SH-SY5Y (cell line): Measurements from ENCODE around the gene ADARB2.

Experiments
- GATA2 ChIP-seq: IDR thresholded peaks from 2 replicates; pipeline ENCODE4 v1.6.1; 2011; ENCODE audit warnings: mild to moderate bottlenecking, low read depth, low read length
- GATA3 ChIP-seq: IDR thresholded peaks from 2 replicates; pipeline ENCODE4 v1.6.1; 2011; ENCODE audit warnings: low read depth, mild to moderate bottlenecking, low read length, moderate library complexity

ADARB2 gene

GRCh38 chr10:1189166-1190051 is 547.9 kb downstream of the ADARB2 start:
- TF ChIP-seq GATA2 = no peak
- TF ChIP-seq GATA3 = no peak

DNA sequence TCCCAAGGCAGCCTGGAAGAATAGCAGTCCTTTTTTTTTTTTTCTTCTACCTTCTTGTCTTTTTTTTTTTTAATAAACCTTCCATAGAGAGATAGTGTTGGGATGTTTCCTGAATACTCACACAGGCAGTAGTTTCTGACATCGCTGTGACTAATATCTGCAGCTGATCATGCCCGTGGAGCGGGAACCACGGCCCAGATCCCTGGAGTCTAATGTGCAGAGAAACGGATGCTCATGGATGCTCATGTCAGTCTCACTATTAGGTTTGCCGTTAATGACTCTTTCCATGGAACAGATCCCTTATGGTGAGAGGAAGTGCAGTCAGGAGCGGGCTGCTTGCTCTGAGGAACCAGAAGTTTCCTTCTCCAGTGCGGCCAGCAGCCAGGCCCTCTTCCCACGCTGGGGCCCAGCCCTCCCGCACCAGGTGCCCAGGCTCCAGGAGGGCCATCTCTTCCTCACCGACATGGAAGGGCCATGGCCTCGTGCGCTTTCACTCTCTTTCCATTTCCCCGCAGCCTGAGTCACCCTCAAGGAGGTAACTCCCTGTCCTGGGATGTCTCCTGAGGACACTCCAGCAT is 548.7 kb downstream of the ADARB2 start:
- TF ChIP-seq GATA2 = no peak
- no peak for TF ChIP-seq GATA3

GRCh38 chr10:1187855-1188557 is 549.3 kb downstream of the ADARB2 start:
- TF ChIP-seq GATA2 = no peak
- no peak for TF ChIP-seq GATA3

DNA sequence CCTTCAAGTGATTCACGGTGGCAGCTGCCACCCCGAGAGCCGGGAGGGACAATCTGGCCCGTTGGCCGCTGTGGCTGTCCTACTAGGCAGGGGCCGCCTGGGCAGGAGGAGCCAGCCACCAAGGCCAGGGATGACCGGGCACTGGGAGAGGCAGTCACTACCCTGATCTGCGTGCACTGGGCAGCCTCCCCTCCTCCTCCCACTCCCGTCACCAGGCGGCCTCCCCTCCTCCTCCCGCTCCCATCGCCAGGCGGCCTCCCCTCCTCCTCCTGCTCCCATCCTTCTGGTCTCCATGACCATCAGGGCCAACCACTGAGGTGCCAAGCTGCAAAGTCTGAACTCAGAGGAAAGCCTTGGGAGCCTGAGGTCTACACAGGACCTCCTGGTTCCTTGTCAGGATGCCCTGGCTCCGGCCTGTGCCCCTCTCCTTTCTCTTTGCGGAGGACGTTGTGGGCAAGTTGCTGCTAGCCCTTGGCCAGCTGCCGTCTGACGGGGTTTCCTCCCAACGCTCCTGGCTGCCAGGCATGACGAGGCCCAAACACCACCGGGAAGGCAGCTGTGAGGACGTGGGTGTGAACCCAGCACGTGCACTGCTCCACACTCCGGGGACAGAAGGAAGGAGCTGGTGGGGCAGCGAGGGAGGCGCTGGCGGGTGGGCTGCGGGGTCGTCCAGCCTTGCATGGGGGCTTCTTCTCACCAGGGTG is 550.0 kb downstream of the ADARB2 start:
- TF ChIP-seq GATA2 = no peak
- TF ChIP-seq GATA3 = no peak

DNA sequence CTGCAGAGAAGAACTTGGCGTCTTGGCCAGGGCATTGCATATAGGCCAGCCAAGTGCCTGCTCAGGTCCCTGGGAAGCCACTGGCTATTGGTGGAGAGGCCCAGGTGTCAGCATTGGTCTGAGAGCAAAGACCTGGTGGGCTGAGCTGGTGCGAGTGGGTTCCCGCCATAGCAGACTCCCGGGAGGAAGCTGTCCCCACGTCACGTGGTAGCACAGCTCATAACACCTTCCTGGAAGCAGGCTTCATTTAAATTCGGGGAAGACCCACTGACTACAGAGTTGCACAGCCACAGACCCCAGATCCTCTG is 550.7 kb downstream of the ADARB2 start:
- TF ChIP-seq GATA2 = no peak
- no peak for TF ChIP-seq GATA3

DNA sequence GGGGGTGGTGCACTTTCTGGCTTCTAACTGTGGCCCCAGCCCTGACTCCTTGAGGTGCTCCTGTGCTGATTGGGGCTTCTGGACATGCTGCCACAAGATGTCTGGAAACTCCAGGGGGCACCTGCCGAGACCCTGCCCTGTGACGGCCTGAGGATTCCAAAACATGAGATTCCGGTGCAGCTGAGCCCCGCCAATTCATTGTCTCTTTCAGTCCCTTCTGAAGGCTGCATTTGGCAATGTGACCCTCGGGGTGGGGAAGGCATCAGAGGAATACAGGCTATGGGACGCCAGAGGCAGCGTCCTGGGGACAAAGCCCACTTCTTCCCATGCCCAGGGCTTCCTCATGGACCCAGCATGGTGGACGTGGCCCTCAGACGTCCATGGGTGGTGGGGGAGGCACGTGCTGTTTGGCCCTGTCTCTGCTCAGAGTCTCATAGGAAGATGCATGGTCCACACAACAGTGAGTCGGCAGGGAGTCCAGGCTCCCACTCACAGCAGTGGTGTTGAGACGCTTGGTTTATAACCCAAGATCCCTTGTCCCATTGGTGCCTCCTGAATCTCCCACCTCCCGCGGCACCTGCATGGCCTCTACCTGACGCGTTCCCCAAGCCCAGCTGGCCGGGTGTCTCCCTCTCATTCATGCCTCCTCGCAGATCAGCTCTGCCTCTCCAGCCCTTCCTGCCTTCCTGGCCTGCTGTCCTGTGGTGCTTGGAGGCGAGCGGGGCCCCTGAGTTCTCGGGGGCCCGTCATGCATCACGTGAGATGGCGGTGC is 551.2 kb downstream of the ADARB2 start:
- TF ChIP-seq GATA2 = no peak
- TF ChIP-seq GATA3 = no peak

GRCh38 chr10:1184541-1185430 is 552.5 kb downstream of the ADARB2 start:
- TF ChIP-seq GATA3 = no peak
- no peak for TF ChIP-seq GATA2

DNA sequence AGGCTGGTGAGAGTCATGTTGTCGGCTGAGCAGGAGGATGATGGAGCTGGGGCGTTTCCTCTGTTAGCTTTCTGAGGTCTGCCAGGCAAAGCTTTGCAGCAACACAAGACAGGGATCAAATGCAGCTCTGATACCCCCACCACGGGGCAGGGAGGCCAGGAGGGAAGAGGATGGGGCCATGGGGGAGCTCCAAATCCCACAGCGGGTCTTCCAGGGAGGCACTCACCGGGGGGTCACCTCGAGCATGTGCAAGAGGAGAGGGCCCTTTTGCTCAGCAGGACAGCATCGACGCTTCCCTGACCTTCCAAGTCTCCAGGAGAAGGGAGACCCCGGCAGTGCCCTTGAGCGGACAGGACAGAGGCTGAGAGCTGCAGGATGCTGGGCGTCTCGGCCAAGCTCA is 553.6 kb downstream of the ADARB2 start:
- TF ChIP-seq GATA3 (no peak), GATA2 (no peak)

- no peak for TF ChIP-seq GATA3
- no peak for TF ChIP-seq GATA2
These were observed 554.3 kb downstream of the ADARB2 start for GRCh38 chr10:1183033-1183396.

DNA sequence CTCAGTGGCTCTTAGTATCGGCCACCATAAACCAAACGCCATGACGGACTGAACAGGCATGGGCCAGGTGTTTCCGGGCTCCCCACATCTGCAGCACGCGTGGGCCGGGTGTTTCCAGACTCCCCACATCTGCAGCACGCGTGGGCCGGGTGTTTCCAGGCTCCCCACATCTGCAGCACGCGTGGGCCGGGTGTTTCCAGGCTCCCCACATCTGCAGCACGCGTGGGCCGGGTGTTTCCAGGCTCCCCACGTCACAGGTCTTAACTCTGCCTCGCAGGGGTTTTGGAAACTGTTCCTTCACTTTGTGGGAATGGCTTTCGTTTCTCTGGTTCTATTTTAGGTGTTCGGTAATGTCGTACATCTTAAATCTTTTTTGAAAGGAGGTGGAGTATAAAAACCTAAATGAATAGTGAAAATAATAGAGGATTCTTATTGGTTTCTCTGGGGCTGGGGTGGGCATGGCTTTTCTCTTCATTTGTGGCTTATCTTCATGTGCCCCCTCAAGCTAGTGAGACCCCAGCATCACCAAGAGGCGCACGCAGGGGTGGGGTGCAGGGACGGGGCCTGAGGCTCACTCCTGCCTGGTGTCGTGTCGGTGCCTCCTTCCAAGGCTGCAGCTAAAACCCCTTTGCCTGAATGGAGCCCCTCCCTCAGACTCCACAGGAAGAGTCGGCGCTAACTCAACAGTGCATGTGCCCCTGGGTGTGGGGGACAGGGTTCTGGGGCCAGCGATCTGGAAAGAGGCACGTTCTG is 554.9 kb downstream of the ADARB2 start:
- TF ChIP-seq GATA2 (no peak), GATA3 (no peak)

DNA sequence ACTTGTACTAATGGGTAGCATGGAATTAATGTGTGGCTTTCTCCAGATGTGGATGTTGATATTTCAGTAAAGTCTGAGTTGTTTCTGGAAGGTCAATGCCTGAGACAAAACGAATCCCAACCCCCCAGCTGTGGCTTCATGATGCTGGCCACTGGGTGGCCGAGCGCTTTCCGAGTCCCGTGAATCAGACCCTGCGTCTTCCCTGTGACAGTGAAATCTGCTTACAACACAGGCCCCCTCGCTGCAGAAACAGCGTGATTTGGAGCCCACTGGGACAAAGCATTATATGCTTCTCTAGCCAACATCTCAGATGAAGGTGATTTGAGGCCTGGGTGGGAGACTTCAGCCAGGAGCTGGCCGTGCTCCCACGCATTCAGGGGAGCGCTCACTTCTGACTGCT is 556.5 kb downstream of the ADARB2 start:
- TF ChIP-seq GATA3 (no peak), GATA2 (no peak)
